Measurements from ENCODE around the gene METTL26.

The METTL26 gene

GRCh38 chr16:678209-678857, 42.2 kb upstream of the METTL26 start:
- no peak for TF ChIP-seq GATA2 (IDR thresholded peaks at IDR 0.05; ENCODE audit: low read depth, low read length)
- no peak for TF ChIP-seq GATA3 (IDR thresholded peaks at IDR 0.05; ENCODE audit: low read depth, low read length)

GRCh38 chr16:677316-678190, 41.4 kb upstream of the METTL26 start:
- TF ChIP-seq GATA3 (IDR thresholded peaks at IDR 0.05; ENCODE audit: low read depth, low read length) (no peak), GATA2 (IDR thresholded peaks at IDR 0.05; ENCODE audit: low read depth, low read length) (no peak)

DNA sequence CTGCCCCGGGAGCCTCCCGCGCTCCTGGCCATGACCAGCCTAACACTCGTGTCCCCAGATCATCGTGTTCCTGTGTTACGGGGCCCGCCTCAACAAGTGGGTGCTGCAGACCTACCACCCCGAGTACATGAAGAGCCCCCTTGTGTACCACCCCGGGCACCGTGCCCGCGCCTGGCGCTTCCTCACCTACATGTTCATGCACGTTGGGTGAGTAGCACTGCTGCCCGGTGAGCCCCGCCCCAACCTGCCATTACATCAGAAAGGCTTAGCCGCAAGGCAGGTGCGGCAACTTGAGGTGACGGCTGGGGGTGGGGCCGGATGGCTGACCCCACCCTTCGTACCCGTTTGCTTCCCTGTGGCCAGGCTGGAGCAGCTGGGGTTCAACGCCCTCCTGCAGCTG, 40.8 kb upstream of the METTL26 start:
- TF ChIP-seq GATA3 (IDR thresholded peaks at IDR 0.05; ENCODE audit: low read depth, low read length) (no peak), GATA2 (IDR thresholded peaks at IDR 0.05; ENCODE audit: low read depth, low read length) (no peak)

- no peak for TF ChIP-seq GATA2 (IDR thresholded peaks at IDR 0.05; ENCODE audit: low read depth, low read length)
- no peak for TF ChIP-seq GATA3 (IDR thresholded peaks at IDR 0.05; ENCODE audit: low read depth, low read length)
Observed at GRCh38 chr16:676565-676902, 40.4 kb upstream of the METTL26 start.

DNA sequence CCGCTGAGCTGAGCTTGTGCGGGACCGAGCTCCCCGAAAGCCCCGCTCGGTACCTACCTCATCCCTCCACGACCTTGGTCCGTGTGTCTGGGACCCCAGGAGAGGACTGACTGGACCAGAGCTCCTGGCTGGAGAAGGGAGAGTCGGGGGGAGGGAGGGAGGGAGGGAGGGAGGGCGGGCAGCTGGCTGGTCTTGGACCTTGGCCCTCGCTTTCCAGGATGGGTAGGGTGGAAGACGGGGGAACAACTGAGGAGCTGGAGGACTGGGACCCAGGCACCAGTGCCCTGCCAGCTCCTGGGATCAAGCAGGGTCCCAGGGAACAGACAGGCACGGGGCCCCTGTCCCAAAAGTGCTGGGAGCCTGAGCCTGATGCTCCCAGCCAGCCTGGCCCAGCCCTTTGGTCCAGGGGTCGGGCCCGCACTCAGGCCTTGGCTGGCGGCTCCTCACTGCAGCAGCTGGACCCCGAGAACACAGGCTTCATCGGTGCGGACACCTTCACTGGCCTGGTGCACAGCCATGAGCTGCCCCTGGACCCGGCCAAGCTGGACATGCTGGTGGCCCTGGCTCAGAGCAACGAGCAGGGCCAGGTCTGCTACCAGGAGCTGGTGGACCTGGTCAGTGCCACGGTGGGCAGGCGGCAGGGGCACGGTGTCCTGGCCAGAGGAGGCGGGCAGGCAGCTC, 39.9 kb upstream of the METTL26 start:
- TF ChIP-seq GATA3 (IDR thresholded peaks at IDR 0.05; ENCODE audit: low read depth, low read length) (no peak), GATA2 (IDR thresholded peaks at IDR 0.05; ENCODE audit: low read depth, low read length) (no peak)

- TF ChIP-seq GATA3 (IDR thresholded peaks at IDR 0.05; ENCODE audit: low read depth, low read length) (no peak), GATA2 (IDR thresholded peaks at IDR 0.05; ENCODE audit: low read depth, low read length) (no peak)
Observed at GRCh38 chr16:674968-675883, 39.1 kb upstream of the METTL26 start, which contains the start of gene RHBDL1. RHBDL1 (plus strand) TSS chr16:675671; CDS start chr16:675791, 120 bp downstream.

GRCh38 chr16:674214-674881, 38.2 kb upstream of the METTL26 start:
- TF ChIP-seq GATA2 (IDR thresholded peaks at IDR 0.05; ENCODE audit: low read depth, low read length) (no peak), GATA3 (IDR thresholded peaks at IDR 0.05; ENCODE audit: low read depth, low read length) (no peak)

DNA sequence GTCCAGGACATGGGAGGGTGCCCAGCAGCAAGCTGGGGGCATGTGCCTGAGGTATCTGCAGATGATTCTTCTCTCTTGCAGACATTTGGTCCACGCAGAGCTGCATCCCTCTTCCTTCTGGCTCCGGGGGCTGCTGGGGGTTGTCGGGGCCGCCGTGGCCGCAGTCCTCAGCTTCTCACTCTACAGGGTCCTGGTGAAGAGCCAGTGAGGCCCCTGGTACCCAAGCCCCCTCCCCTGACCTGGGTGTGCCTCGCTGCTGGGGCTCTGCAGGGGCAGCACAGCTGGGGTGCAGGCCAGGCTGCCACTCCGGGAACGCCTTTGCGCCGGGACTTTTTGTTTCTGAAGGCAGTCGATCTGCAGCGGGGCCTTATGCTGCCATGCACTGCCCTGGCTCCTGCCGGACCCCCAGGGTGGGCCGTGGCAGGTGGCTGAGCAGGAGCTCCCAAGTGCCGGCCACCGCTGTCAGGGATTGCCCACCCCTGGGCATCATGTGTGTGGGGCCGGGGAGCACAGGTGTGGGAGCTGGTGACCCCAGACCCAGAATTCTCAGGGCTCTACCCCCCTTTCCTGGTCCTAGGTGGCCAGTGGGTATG, 37.4 kb upstream of the METTL26 start:
- TF ChIP-seq GATA3 (IDR thresholded peaks at IDR 0.05; ENCODE audit: low read depth, low read length) (no peak), GATA2 (IDR thresholded peaks at IDR 0.05; ENCODE audit: low read depth, low read length) (no peak)

- TF ChIP-seq GATA3 (IDR thresholded peaks at IDR 0.05; ENCODE audit: low read depth, low read length) (no peak), GATA2 (IDR thresholded peaks at IDR 0.05; ENCODE audit: low read depth, low read length) (no peak)
Observed at GRCh38 chr16:672851-673250, 36.7 kb upstream of the METTL26 start.

DNA sequence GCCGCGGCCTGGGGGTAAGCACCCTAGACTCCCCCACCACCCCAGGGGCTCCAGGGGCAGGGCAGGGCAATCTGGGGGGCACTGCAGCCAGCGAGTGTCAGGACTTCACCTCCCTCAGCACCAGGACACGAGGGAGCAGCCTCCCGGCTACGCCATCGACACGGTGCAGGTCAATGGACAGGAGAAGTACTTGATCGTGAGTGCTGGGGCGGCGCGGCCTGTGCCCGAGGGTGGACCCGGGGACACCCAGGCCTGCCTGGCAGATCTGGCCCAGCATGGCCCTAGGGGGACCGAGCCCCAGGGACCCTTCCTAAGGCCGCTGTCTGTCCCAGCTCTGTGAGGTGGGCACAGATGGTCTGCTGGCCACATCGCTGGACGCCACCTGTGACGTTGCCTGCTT, 36.3 kb upstream of the METTL26 start:
- TF ChIP-seq GATA3 (IDR thresholded peaks at IDR 0.05; ENCODE audit: low read depth, low read length) (no peak), GATA2 (IDR thresholded peaks at IDR 0.05; ENCODE audit: low read depth, low read length) (no peak)

DNA sequence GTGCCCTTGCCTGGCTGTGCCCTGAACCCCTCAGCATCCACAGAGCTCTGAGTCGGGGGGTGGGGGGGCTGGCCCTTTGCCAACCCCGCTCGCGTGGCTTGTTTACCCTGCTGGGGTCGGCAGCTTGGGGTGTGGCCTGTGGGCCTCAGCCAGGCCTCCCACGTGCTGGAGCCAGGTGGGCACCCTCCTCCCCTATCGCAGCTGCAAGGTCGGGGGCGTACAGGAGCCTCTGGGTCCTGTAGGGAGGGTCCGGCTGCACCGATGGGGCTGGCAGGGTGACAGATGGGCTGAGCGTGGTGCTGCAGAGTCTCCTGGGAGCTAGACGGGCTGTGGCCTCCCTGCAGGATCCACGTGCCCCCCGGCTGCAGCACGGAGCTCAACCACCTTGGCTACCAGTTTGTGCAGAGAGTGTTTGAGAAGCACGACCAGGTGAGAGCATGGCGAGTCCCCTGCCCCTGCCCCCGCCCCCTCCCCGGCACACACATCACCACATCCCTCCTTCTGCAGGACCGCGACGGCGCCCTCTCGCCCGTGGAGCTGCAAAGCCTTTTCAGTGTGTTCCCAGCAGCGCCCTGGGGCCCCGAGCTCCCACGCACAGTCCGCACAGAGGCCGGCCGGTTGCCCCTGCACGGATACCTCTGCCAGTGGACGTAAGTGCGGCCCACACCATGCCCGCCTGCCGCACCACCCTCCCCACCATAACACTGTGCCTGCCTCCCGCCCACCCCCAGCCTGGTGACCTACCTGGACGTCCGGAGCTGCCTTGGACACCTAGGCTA, 35.4 kb upstream of the METTL26 start:
- TF ChIP-seq GATA2 (IDR thresholded peaks at IDR 0.05; ENCODE audit: low read depth, low read length) (no peak), GATA3 (IDR thresholded peaks at IDR 0.05; ENCODE audit: low read depth, low read length) (no peak)
